ENCODE measurements around the gene ILRUN. TPM values are rescaled to one million over a fixed set of nuclear protein-coding genes. Genes with fewer than 3 reads are reported as not detected.
A peak's percentile ranks its signal among the peaks of the same experiment; 100 is the strongest.

Gene ILRUN
- total RNA-seq, 1 donor from 2014 or later = 55.6 TPM

DNA sequence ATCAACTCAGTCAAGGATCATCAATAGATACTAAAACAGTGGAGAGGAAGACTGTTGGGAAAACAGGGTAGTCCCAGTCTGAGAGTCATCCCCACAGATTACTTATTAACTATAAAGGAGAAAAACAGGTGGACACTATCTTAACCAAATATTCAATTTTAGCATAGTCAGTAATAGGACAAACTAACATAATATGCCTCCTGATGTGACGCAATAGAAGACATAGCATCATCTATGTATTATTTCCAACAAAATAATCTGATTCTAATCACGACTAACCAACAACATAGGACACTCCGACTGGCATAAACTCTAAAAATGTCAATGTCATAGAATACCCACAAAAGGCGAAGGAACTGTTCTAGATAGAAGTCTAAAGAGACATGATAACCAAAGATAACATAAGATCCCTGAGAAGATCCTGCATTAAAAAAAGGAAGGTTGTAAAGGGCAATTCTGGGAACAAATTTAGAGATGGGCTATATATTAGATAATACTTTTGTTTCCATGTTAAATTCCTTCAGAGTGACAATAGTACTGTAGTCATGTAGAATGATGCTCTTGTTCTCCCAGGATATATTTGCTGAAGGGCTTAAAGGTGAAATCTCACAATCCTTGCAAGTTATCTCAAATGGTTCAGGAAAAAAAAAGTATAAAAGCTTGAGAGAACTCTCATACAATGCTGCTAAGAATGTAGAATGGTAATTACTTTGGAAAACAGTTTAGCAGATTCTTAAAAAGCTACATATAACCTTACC lies 28.9 kb downstream of the ILRUN start:
- Mint-ChIP-seq H3K4me3 (no peak overlapping the region), H3K27ac (no peak overlapping the region), H3K27me3 (ENCODE audit: low read depth) (no peaks in the 10 kb centered on the region), H3K9me3 (no peaks in the 10 kb centered on the region), H3K36me3 (peaks cover 3% of the 10 kb centered on the region), H3K4me1 (peaks cover 39% of the 10 kb centered on the region)
- no peak for DNase-seq (ENCODE audit: low spot score in 2 of 2, unreplicated experiment in 2 of 2)
- TF ChIP-seq, protein P1, sequence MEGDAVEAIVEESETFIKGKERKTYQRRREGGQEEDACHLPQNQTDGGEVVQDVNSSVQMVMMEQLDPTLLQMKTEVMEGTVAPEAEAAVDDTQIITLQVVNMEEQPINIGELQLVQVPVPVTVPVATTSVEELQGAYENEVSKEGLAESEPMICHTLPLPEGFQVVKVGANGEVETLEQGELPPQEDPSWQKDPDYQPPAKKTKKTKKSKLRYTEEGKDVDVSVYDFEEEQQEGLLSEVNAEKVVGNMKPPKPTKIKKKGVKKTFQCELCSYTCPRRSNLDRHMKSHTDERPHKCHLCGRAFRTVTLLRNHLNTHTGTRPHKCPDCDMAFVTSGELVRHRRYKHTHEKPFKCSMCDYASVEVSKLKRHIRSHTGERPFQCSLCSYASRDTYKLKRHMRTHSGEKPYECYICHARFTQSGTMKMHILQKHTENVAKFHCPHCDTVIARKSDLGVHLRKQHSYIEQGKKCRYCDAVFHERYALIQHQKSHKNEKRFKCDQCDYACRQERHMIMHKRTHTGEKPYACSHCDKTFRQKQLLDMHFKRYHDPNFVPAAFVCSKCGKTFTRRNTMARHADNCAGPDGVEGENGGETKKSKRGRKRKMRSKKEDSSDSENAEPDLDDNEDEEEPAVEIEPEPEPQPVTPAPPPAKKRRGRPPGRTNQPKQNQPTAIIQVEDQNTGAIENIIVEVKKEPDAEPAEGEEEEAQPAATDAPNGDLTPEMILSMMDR (IDR thresholded peaks at IDR 0.05; ENCODE audit: unreplicated experiment) = no peak

- H3K9me3 Mint-ChIP-seq = no peaks in the 10 kb centered on the region
- peaks cover 3% of the 10 kb centered on the region for H3K36me3 Mint-ChIP-seq
- no peak overlapping the region for H3K4me3 Mint-ChIP-seq
- peak overlapping the region; percentile 83 for H3K27ac Mint-ChIP-seq
- H3K27me3 Mint-ChIP-seq (ENCODE audit: low read depth) = no peaks in the 10 kb centered on the region
- TF ChIP-seq, protein P1 (IDR thresholded peaks at IDR 0.05; ENCODE audit: unreplicated experiment) = no peak
- peaks cover 36% of the 10 kb centered on the region for H3K4me1 Mint-ChIP-seq
- DNase-seq (ENCODE audit: low spot score in 2 of 2, unreplicated experiment in 2 of 2) = no peak
Measured at GRCh38 chr6:34665019-34665418, 31.5 kb downstream of the ILRUN start.

DNA sequence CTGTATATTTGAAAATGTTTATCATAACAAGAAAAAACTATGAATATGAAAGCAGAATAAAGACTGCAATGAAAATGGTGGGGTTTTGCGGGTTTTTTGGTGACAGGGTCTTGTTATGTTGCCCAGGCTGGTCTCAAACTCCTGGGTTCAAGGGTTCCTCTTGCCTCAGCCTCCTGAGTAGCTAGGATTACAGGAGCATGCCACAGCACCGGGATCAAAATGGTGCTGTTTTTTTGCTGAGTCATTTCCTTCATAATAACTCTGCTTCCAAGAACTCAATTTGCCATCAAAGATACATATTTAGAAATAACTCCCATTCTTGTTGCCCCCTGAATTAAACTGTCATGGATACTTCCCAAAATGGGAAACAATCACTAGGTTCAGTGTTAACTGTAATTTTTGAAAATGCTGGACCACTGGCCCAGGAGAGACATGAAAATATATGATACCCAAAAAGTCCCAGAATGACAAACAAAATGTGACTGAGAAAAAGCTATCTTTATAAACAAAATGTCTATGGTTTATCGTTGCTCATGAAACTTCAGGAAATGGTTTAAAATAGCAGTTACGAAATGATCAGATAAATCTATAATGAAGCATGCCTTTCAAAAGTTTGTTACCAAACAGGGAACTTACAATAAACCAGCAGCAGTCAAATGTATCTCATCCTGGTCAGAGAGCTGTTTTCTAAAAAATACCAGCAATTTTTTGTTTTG lies 32.2 kb downstream of the ILRUN start:
- no peak overlapping the region for H3K4me3 Mint-ChIP-seq
- H3K27me3 Mint-ChIP-seq (ENCODE audit: low read depth) = no peaks in the 10 kb centered on the region
- no peaks in the 10 kb centered on the region for H3K9me3 Mint-ChIP-seq
- peaks cover 36% of the 10 kb centered on the region for H3K4me1 Mint-ChIP-seq
- H3K36me3 Mint-ChIP-seq = peaks cover under 1% of the 10 kb centered on the region
- peak overlapping the region; percentile 83 for H3K27ac Mint-ChIP-seq
- TF ChIP-seq, protein P1 (IDR thresholded peaks at IDR 0.05; ENCODE audit: unreplicated experiment) = no peak
- DNase-seq (ENCODE audit: low spot score in 2 of 2, unreplicated experiment in 2 of 2) = no peak

DNA sequence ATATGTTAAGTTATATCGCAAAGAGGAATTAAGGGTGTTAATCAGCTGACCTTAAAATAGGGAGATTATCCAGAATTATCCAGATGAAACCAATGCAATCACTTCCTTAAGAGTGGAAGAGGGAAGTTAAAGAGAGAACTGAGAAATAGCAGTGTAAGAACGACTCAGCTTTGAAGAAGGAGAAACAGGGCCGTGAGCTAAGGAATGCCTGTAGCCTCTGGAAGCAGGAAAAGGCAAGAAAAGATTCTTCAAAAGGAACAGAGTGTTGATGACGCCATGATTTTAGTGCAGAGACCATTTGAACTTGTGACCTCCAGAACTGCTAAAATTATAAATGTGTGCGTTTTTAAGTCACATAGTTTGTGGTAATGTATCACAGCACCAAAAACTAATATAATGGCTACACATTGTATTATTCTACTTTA lies 32.7 kb downstream of the ILRUN start:
- Mint-ChIP-seq H3K27ac (peak overlapping the region; percentile 83), H3K4me3 (no peak overlapping the region), H3K27me3 (ENCODE audit: low read depth) (no peaks in the 10 kb centered on the region), H3K36me3 (no peaks in the 10 kb centered on the region), H3K9me3 (no peaks in the 10 kb centered on the region), H3K4me1 (peaks cover 41% of the 10 kb centered on the region)
- TF ChIP-seq, protein P1 (IDR thresholded peaks at IDR 0.05; ENCODE audit: unreplicated experiment) = no peak
- no peak for DNase-seq (ENCODE audit: low spot score in 2 of 2, unreplicated experiment in 2 of 2)

DNA sequence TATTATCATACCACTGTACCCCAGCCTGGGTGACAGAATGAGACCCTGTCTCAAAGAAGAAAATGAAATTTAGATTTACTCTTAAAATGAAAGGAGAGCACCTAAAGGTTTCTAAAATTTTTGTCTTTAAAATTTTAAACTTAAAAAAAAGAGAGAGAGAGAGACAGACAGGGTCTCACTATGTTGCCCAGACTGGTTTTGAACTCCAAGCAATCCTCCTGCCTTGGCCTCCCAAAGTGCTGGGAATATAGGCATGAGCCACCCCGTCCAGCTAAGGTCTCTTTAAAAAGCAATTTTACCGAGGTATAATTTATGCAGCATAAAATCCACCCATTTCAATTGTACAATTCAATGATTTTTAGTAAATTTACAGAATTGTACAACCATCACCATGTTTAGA lies 33.2 kb downstream of the ILRUN start:
- H3K36me3 Mint-ChIP-seq = no peaks in the 10 kb centered on the region
- peaks cover 43% of the 10 kb centered on the region for H3K4me1 Mint-ChIP-seq
- H3K27me3 Mint-ChIP-seq (ENCODE audit: low read depth) = no peaks in the 10 kb centered on the region
- no peak for DNase-seq (ENCODE audit: low spot score in 2 of 2, unreplicated experiment in 2 of 2)
- H3K4me3 Mint-ChIP-seq = no peak overlapping the region
- TF ChIP-seq, protein P1 (IDR thresholded peaks at IDR 0.05; ENCODE audit: unreplicated experiment) = no peak
- peak overlapping the region; percentile 83 for H3K27ac Mint-ChIP-seq
- H3K9me3 Mint-ChIP-seq = no peaks in the 10 kb centered on the region
